Heart right ventricle (tissue), 16 donors: Measurements from ENCODE around the gene AGBL4. TPM values are rescaled to one million over a fixed set of nuclear protein-coding genes. Genes with fewer than 3 reads are reported as not detected.
"Not testable (repeated sequence)": the region's sequence is repeated elsewhere in the genome, so short reads cannot be mapped to it uniquely, and the experiment has no call there.

Source experiments
- ATAC-seq, 8 donors: fragments of 200-7000 bp; cut with Tn5 transposase; one replicate each; pipeline ENCODE4 v1.9.1; 2020; ENCODE audit warnings: mild to moderate bottlenecking in 8 of 8, moderate library complexity in 8 of 8, moderate number of reproducible peaks in 1 of 8
- DNase-seq, 2 donors: peaks; one replicate each; pipeline ENCODE4 v3.0.0-alpha.2; 2020
- H3K27ac ChIP-seq, 10 donors: fragments of 200-600 bp; sonication (generic) in 2 of 10; one replicate each; pipeline versions ENCODE4 v1.5.0 to v1.8.0; 2020 to 2022; ENCODE audit warnings: mild to moderate bottlenecking in 3 of 10
- H3K27me3 ChIP-seq, 7 donors: fragments of 200-600 bp; one replicate each; pipeline ENCODE4 v1.8.0; 2021 to 2022; ENCODE audit warnings: mild to moderate bottlenecking in 2 of 7
- H3K36me3 ChIP-seq, 9 donors: fragments of 200-600 bp; sonication (generic) in 1 of 9; one replicate each; pipeline versions ENCODE4 v1.5.0 to v1.8.0; 2020 to 2022; ENCODE audit warnings: mild to moderate bottlenecking in 2 of 9
- H3K4me1 ChIP-seq, 9 donors: fragments of 200-600 bp; sonication (generic) in 1 of 9; one replicate each; pipeline versions ENCODE4 v1.5.0 to v1.8.0; 2020 to 2022; ENCODE audit warnings: mild to moderate bottlenecking in 4 of 9
- H3K4me3 ChIP-seq, 10 donors: fragments of 200-600 bp; sonication (generic) in 2 of 10; one replicate each; pipeline versions ENCODE4 v1.5.0 to v1.8.0; 2020 to 2022; ENCODE audit warnings: mild to moderate bottlenecking in 7 of 10, moderate library complexity in 2 of 10
- H3K9me3 ChIP-seq, 11 donors: fragments of 200-600 bp in 10 of 11; sonication (generic) in 2 of 11; one replicate each; pipeline versions ENCODE4 v1.5.0 to v1.8.0; 2013 to 2022; ENCODE audit warnings: mild to moderate bottlenecking in 2 of 11, control low read depth in 1 of 11, moderate library complexity in 1 of 11
- WGBS, 2 donors: extraction: QIAGEN DNeasy Blood & Tissue Kit; methylation state at CpG; one replicate each; pipeline ENCODE4 v1.1.7; 2013; ENCODE audit warnings: inconsistent platforms in 1 of 2; 5-methylcytosine and 5-hydroxymethylcytosine counted together
- intact Hi-C, 10 donors: fragments of 100-400 bp; cut with DNase I; formaldehyde crosslinking; loops; one replicate each; pipeline versions ENCODE4 v1.11.1 to v1.14.2; 2022
- polyA plus RNA-seq, 2 donors: library from polyadenylated mRNA; stranded (reverse); fragments of 200-250 nt; gene quantifications; one replicate each; pipeline ENCODE4 v1.2.3, GENCODE V29; 2013
- total RNA-seq, 10 donors: library from RNA; stranded (reverse); fragmentation: NEBNext Ultra II Directional in 3 of 10; extraction: Animal tissue kit (Norgen Biotek cat#: 25700) in 3 of 10; gene quantifications; one replicate each; pipeline versions ENCODE4 v1.2.1 to v1.2.4, GENCODE V29; 2021 to 2023
- TF ChIP-seq, protein P1 (sequence below), 9 donors: fragments of 200-600 bp; sonication (generic) in 2 of 9; IDR thresholded peaks; one replicate each; pipeline versions ENCODE4 v1.5.0 to v1.8.0; 2021 to 2022; ENCODE audit warnings: antibody characterized with exemption in 9 of 9, mild to moderate bottlenecking in 5 of 9, moderate library complexity in 1 of 9
- donor health status: Arrhythmogenic right ventricular cardiomyopathy.
- donor health status: ischemic (EF 13 %, LVEDD 7.1; RV severe dilation, severe dysfunction).
- donor health status: healthy with polysubstance abuse.
- donor health status: DM: no; HTN: yes; CAD: no.
- donor health status: DM: no; HTN: no; CAD: no.
- donor health status: ischemic (EF 25% LVEDD 6.9; RV normal size, moderate dysfunction).
- donor health status: ischemic (EF 25% LVEDD 5.7; RV mildly dilated, moderate dysfunction).
- donor health status: healthy.
- donor health status: DM: yes; HTN: yes; CAD: no.
- donor health status: Ischemic cardiomyopathy.
- donor health status: ischemic (EF 35%, LVEDD 5.7; RV mildly dilated, moderate dysfunction).
- donor health status: nonischemic (EF 11% LVEDD 7.7; RV severe dilation, severe dysfunction).
- donor health status: DM: yes; HTN: yes; CAD: no.
- donor health status: PGD.
- donor health status: ischemic (EF 29% LVEDD 5.4; RV normal size, mild dysfunction).
- donor health status: nonischemic (EF 23%, LVEDD 6.1; RV moderate dilation, normal function).

The AGBL4 gene
- total and polyA plus RNA-seq, 12 donors = 0.04 to 0.93 (median 0.46) TPM; not detected in 2

DNA sequence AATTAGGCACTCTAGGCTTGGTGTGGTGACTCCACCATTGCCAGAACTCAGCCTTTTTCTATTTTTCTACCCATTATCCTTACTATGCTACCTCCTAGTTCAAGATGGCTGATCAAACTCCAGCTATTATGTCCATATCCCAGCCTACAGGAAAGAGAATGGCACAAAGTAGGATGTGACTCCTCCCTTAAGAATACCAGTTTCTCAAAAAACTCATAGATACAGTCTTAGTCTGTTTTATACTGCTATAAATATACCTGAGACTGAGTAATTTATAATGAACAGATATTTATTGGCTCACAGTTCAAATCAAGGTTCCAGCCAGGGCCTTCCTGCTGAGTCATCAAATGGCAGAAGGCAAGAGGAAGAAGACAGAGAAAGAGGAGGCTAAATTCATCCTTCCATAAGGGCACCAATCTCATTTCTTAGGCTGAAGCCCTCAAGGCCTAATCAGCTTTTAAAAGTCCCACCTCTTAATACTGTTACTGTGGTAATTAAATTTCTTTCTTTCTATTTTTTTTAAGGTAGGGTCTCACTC, 704.3 kb downstream of the AGBL4 start:
- Histone ChIP-seq H3K4me3 (no peak overlapping the region), H3K9me3 (peaks cover 0 to 6% (median 0%) of the 10 kb centered on the region in 11 donors), H3K4me1 (no peaks in the 10 kb centered on the region), H3K27ac (no peak overlapping the region), H3K36me3 (no peaks in the 10 kb centered on the region), H3K27me3 (no peaks in the 10 kb centered on the region)
- ATAC-seq (no peak), DNase-seq (no peak)
- TF ChIP-seq, protein P1, sequence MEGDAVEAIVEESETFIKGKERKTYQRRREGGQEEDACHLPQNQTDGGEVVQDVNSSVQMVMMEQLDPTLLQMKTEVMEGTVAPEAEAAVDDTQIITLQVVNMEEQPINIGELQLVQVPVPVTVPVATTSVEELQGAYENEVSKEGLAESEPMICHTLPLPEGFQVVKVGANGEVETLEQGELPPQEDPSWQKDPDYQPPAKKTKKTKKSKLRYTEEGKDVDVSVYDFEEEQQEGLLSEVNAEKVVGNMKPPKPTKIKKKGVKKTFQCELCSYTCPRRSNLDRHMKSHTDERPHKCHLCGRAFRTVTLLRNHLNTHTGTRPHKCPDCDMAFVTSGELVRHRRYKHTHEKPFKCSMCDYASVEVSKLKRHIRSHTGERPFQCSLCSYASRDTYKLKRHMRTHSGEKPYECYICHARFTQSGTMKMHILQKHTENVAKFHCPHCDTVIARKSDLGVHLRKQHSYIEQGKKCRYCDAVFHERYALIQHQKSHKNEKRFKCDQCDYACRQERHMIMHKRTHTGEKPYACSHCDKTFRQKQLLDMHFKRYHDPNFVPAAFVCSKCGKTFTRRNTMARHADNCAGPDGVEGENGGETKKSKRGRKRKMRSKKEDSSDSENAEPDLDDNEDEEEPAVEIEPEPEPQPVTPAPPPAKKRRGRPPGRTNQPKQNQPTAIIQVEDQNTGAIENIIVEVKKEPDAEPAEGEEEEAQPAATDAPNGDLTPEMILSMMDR (IDR thresholded peaks at IDR 0.05) = no peak
- intact Hi-C loops = no loop called here

- peaks cover 0 to 13% (median 0%) of the 10 kb centered on the region in 11 donors for H3K9me3 ChIP-seq
- no peak overlapping the region for H3K4me3 ChIP-seq
- H3K4me1 ChIP-seq = no peaks in the 10 kb centered on the region
- no peaks in the 10 kb centered on the region for H3K27me3 ChIP-seq
- 89 to 91% methylated on average over 2 of the region's 2 CpGs for WGBS, 2 donors
- H3K27ac ChIP-seq = no peak overlapping the region
- DNase-seq = no peak
- no peak for ATAC-seq
- intact Hi-C loops = no loop called here
- no peaks in the 10 kb centered on the region for H3K36me3 ChIP-seq
- TF ChIP-seq, protein P1 (IDR thresholded peaks at IDR 0.05) = no peak
Observed at GRCh38 chr1:49318218-49318617, 705.5 kb downstream of the AGBL4 start.

- Histone ChIP-seq H3K4me3 (no peak overlapping the region), H3K27me3 (no peaks in the 10 kb centered on the region), H3K4me1 (no peaks in the 10 kb centered on the region), H3K36me3 (no peaks in the 10 kb centered on the region), H3K9me3 (peaks cover 0 to 3% (median 0%) of the 10 kb centered on the region in 11 donors), H3K27ac (no peak overlapping the region)
- TF ChIP-seq, protein P1 (IDR thresholded peaks at IDR 0.05) = no peak
- ATAC-seq (no peak), DNase-seq (no peak)
- intact Hi-C loops = no loop called here
Observed at GRCh38 chr1:49307457-49307856, 716.3 kb downstream of the AGBL4 start.

DNA sequence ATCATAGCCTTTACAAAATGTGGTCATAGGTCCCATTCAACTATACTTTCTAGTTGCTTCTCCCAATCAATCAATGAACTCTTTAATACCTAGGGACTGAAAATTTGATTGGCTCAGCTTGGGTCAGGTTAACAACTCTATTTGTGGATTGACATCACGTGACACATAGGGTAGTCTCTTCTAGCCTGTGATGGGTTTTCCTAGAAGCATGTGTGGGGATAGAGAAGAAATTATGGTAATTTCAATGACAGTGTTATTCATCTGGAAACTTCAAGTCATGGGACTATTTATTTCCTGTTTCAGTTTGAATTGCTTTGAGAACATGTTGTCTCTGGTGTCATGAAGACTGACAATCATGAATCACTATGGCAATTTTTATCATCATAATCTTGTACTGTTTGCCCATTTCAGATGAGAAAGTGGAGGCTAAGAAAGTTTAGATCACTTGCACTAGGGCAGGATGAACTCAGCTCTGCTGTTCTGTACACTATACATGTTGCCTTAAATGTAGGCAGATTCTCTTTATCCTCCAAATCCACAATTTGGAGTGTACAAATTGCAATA, 717.2 kb downstream of the AGBL4 start:
- Histone ChIP-seq H3K9me3 (peaks cover 0 to 10% (median 0%) of the 10 kb centered on the region in 11 donors), H3K27ac (no peak overlapping the region), H3K4me1 (no peaks in the 10 kb centered on the region), H3K27me3 (no peaks in the 10 kb centered on the region), H3K4me3 (no peak overlapping the region), H3K36me3 (no peaks in the 10 kb centered on the region)
- intact Hi-C loops = no loop called here
- TF ChIP-seq, protein P1 (IDR thresholded peaks at IDR 0.05) = no peak
- 65 to 86% methylated on average over 1 of the region's 1 CpG for WGBS, 2 donors
- no peak for ATAC-seq
- no peak for DNase-seq

DNA sequence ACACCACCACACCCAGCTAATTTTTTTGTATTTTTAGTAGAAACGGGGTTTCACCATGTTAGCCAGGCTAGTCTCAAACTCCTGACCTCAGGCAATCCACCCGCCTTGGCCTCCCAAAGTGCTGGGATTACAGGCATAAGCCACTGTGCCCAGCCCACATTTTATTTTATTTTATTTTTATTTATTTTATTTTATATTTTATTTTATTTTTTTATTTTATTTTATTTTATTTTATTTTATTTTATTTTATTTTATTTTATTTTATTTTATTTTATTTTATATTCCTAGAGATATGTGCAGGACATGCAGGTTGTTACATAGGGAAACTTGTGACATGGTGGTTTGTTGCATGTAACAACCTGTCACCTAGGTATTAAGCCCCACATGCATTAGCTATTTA, 721.4 kb downstream of the AGBL4 start:
- WGBS, 2 donors = 76% methylated on average over 2 of the region's 2 CpGs
- DNase-seq, ATAC-seq, H3K9me3 ChIP-seq, H3K36me3 ChIP-seq, H3K27me3 ChIP-seq, H3K4me3 ChIP-seq, H3K4me1 ChIP-seq, intact Hi-C loops, H3K27ac ChIP-seq: not testable (repeated sequence)
